Measurements from ENCODE around the gene MYH9.
A peak's percentile ranks its signal among the peaks of the same experiment; 100 is the strongest.
"Not testable (repeated sequence)": the region's sequence is repeated elsewhere in the genome, so short reads cannot be mapped to it uniquely, and the experiment has no call there.

MYH9 gene

DNA sequence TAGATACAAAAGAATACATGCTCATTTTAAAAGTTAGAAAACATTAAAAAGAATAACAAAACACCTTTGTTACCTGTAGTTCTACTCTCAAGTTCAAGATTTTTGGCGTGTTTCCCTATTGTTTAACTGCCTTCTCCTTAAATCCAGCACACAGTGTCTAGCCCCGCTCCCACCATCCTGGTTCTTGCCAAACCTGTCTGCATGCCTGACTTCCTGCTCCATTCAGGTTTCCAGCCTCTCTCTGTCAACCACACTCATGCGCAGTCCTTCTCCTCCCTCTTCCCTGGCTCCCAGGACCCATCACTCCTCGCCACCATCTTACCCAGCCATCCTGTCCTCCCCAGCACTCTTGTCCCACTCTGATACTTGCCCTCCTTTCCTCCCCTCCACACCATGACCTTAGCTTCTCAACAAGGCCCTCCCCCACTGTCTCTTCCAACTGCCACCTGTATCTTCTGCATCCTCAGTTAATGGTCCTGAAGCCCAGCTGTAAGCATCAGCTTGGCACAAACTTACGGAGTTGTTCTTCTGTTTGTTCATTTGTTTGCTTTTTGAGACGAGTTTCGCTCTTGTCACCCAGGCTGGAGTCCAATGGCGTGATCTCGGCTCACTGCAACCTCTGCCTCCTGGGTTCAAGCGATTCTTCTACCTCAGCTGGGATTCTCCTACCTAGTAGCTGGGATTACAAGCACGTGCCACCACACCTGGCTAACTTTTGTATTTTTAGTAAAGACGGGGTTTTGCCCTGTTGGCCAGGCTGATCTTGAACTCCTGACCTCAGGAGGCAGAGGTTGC lies 7.5 kb upstream of the MYH9 start:
- Histone ChIP-seq H3K4me3 (ENCODE audit: low read length) (no peak overlapping the region), H3K79me2 (ENCODE audit: control insufficient read depth, low read length) (no peaks in the 10 kb centered on the region; the same call in 1 of the 2 replicates), H3K4me1 (ENCODE audit: control insufficient read depth, low read length) (peaks cover 17% of the 10 kb centered on the region), H3K27ac (ENCODE audit: low read depth, low read length) (no peak overlapping the region), H3F3A (ENCODE audit: control insufficient read depth, insufficient read depth) (peaks cover 6% of the 10 kb centered on the region; the same call in 1 of the 2 replicates), H3K36me3 (ENCODE audit: control insufficient read depth, low read length) (no peaks in the 10 kb centered on the region), H3K27me3 (ENCODE audit: control insufficient read depth, low read length) (no peaks in the 10 kb centered on the region), H4K20me1 (ENCODE audit: control insufficient read depth, insufficient read depth, low read depth, low read length) (no peaks in the 10 kb centered on the region), H3K9me2 (replicated peaks; ENCODE audit: control insufficient read depth, low read length) (no peaks in the 10 kb centered on the region), H3K9me3 (ENCODE audit: control insufficient read depth, insufficient read depth, low read length) (no peaks in the 10 kb centered on the region), H3K4me2 (ENCODE audit: low read length) (no peak overlapping the region)
- no peak for TF ChIP-seq EZH2phosphoT487 (IDR thresholded peaks at IDR 0.05; ENCODE audit: borderline replicate concordance, low read length)
- TF ChIP-seq, protein P1, sequence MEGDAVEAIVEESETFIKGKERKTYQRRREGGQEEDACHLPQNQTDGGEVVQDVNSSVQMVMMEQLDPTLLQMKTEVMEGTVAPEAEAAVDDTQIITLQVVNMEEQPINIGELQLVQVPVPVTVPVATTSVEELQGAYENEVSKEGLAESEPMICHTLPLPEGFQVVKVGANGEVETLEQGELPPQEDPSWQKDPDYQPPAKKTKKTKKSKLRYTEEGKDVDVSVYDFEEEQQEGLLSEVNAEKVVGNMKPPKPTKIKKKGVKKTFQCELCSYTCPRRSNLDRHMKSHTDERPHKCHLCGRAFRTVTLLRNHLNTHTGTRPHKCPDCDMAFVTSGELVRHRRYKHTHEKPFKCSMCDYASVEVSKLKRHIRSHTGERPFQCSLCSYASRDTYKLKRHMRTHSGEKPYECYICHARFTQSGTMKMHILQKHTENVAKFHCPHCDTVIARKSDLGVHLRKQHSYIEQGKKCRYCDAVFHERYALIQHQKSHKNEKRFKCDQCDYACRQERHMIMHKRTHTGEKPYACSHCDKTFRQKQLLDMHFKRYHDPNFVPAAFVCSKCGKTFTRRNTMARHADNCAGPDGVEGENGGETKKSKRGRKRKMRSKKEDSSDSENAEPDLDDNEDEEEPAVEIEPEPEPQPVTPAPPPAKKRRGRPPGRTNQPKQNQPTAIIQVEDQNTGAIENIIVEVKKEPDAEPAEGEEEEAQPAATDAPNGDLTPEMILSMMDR (IDR thresholded peaks at IDR 0.05; ENCODE audit: low read depth, low read length, poor library complexity, severe bottlenecking) = no peak

DNA sequence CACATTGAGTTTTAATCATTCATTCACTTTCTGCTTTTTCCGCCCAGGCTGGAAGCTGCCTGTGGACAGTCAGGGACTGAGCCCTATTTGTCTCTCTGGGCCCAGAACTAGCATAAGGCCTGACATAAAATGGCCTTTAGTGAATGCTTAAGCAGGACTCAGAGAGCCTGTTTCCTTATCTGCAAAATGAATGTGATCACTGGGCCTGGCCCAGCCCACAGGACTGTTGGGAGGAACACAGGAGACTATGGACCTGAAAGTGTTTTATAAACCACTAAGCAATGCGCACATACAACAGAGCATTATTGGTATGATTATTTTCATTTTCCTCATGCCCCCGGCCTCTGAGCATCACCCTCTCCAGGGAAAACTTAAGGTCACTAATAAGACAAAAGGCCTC lies 3.9 kb upstream of the MYH9 start:
- peak overlapping the region; percentile 22; the same call in 1 of the 2 replicates for H3K4me2 ChIP-seq (ENCODE audit: low read length)
- H3K27ac ChIP-seq (ENCODE audit: low read depth, low read length) = 0 out of 2 replicates have a peak overlapping the region, but pooled peaks have one; percentile 15
- TF ChIP-seq, protein P1 (IDR thresholded peaks at IDR 0.05; ENCODE audit: low read depth, low read length, poor library complexity, severe bottlenecking) = no peak
- TF ChIP-seq EZH2phosphoT487 (IDR thresholded peaks at IDR 0.05; ENCODE audit: borderline replicate concordance, low read length) = no peak
- no peaks in the 10 kb centered on the region for H3K27me3 ChIP-seq (ENCODE audit: control insufficient read depth, low read length)
- H3K4me1 ChIP-seq (ENCODE audit: control insufficient read depth, low read length) = peaks cover 29% of the 10 kb centered on the region
- peaks cover 7% of the 10 kb centered on the region for H3K36me3 ChIP-seq (ENCODE audit: control insufficient read depth, low read length)
- peaks cover 17% of the 10 kb centered on the region for H3K79me2 ChIP-seq (ENCODE audit: control insufficient read depth, low read length)
- H3F3A ChIP-seq (ENCODE audit: control insufficient read depth, insufficient read depth) = peaks cover 6% of the 10 kb centered on the region
- H3K9me3 ChIP-seq (ENCODE audit: control insufficient read depth, insufficient read depth, low read length) = no peaks in the 10 kb centered on the region
- H3K9me2 ChIP-seq (replicated peaks; ENCODE audit: control insufficient read depth, low read length) = no peaks in the 10 kb centered on the region
- no peaks in the 10 kb centered on the region for H4K20me1 ChIP-seq (ENCODE audit: control insufficient read depth, insufficient read depth, low read depth, low read length)
- H3K4me3 ChIP-seq (ENCODE audit: low read length) = no peak overlapping the region

- H3K9me3 ChIP-seq (ENCODE audit: control insufficient read depth, insufficient read depth, low read length); H3K9me2 ChIP-seq (replicated peaks; ENCODE audit: control insufficient read depth, low read length); H4K20me1 ChIP-seq (ENCODE audit: control insufficient read depth, insufficient read depth, low read depth, low read length); H3K27ac ChIP-seq (ENCODE audit: low read depth, low read length); H3K27me3 ChIP-seq (ENCODE audit: control insufficient read depth, low read length): not testable (repeated sequence)
- Histone ChIP-seq H3K79me2 (ENCODE audit: control insufficient read depth, low read length) (peaks cover 41% of the 10 kb centered on the region), H3F3A (ENCODE audit: control insufficient read depth, insufficient read depth) (peaks cover 26% of the 10 kb centered on the region), H3K4me2 (ENCODE audit: low read length) (peak overlapping the region; percentile 86), H3K36me3 (ENCODE audit: control insufficient read depth, low read length) (peaks cover 20% of the 10 kb centered on the region), H3K4me1 (ENCODE audit: control insufficient read depth, low read length) (peaks cover 50% of the 10 kb centered on the region), H3K4me3 (ENCODE audit: low read length) (peak overlapping the region; percentile 82)
Observed at GRCh38 chr22:36389122-36389521, 1.4 kb upstream of the MYH9 start.

GRCh38 chr22:36387709-36387958 lies 133 bp downstream of the MYH9 start:
- no peaks in the 10 kb centered on the region for H3K27me3 ChIP-seq (ENCODE audit: control insufficient read depth, low read length)
- H3K9me3 ChIP-seq (ENCODE audit: control insufficient read depth, insufficient read depth, low read length) = no peaks in the 10 kb centered on the region
- 0 out of 2 replicates have a peak, but pooled peaks cover 4% of the 10 kb centered on the region for H4K20me1 ChIP-seq (ENCODE audit: control insufficient read depth, insufficient read depth, low read depth, low read length)
- peaks cover 33% of the 10 kb centered on the region for H3K36me3 ChIP-seq (ENCODE audit: control insufficient read depth, low read length)
- peak overlapping the region; percentile 97 for H3K4me2 ChIP-seq (ENCODE audit: low read length)
- H3K79me2 ChIP-seq (ENCODE audit: control insufficient read depth, low read length) = peaks cover 56% of the 10 kb centered on the region
- H3K27ac ChIP-seq (ENCODE audit: low read depth, low read length) = peak overlapping the region; percentile 91
- no peaks in the 10 kb centered on the region for H3K9me2 ChIP-seq (replicated peaks; ENCODE audit: control insufficient read depth, low read length)
- TF ChIP-seq, protein P1 (IDR thresholded peaks at IDR 0.05; ENCODE audit: low read depth, low read length, poor library complexity, severe bottlenecking) = no peak
- no peak for TF ChIP-seq EZH2phosphoT487 (IDR thresholded peaks at IDR 0.05; ENCODE audit: borderline replicate concordance, low read length)
- peaks cover 65% of the 10 kb centered on the region for H3K4me1 ChIP-seq (ENCODE audit: control insufficient read depth, low read length)
- peaks cover 29% of the 10 kb centered on the region for H3F3A ChIP-seq (ENCODE audit: control insufficient read depth, insufficient read depth)
- H3K4me3 ChIP-seq (ENCODE audit: low read length) = peak overlapping the region; percentile 85

Data from DOHH2 (cell line).